NCI-H1092 (cell line): ENCODE measurements around the gene KIR2DL4.
"Not testable (repeated sequence)": the region's sequence is repeated elsewhere in the genome, so short reads cannot be mapped to it uniquely, and the experiment has no call there.

Source experiments
- DNase-seq: peaks from one replicate; lab custom pipeline; 2025; lab: John Stamatoyannopoulos, UW

The KIR2DL4 gene

DNA sequence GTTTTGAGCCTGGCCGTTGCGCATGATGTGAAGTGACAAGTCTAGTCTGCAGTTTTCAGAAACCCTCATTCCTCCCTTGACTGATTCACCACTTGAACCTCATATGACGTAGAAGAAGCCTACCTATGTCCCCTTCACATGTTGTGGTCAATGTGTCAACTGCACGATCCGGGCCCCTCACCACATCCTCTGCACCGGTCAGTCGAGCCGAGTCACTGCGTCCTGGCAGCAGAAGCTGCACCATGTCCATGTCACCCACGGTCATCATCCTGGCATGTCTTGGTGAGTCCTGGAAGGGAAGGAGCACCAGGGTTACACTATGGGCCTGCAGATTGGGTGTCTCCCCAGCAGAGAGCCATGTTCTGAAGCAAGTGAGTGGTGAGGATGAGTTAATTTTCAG, at the start of gene KIR2DL4:
Gene KIR2DL4, plus strand, starts transcription at position 201 of the 400 bp plus-strand sequence. Its CDS starts 42 bp downstream, at position 243.
- DNase-seq: no peak

DNA sequence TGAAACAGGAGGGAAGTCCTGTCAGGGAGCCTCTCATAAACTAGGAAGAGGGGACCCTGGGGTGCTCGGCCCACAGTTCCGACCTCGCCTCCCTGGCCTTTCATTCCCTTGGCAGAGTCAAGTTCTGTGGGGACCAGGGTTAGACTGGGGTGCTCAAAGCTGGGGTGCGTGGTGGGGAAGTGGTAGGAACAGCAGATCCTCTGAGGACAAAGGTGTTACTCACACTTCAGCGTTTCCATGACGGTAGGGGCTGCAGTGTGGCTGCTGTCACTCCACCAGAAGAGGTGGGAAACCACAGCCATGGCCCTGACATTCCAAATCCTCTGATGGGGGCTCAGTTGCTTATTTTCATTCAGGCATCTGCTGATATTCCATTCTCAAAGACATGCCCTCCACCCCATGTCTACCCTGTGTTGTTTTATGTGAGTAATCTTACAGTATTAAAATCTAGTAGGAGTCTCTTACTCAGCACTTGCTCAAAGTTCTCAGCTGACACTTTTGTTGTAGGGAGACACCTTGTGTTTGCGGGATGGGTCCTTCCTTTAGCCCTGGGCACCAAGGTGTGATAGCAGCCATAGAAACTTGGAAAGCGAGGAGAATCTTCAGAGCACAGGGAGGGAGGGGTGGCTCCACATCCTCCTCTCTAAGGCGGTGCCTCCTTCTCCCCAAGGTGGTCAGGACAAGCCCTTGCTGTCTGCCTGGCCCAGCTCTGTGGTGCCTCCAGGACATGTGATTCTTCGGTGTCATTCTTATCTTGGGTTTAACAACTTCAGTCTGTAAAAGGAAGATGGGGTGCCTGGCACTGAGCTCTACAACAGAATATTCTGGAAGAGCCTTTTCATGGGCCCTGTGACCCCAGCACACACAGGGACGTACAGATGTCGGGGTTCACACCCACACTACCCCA, 47.0 kb upstream of the KIR2DL4 start:
- not testable (repeated sequence) for DNase-seq

DNA sequence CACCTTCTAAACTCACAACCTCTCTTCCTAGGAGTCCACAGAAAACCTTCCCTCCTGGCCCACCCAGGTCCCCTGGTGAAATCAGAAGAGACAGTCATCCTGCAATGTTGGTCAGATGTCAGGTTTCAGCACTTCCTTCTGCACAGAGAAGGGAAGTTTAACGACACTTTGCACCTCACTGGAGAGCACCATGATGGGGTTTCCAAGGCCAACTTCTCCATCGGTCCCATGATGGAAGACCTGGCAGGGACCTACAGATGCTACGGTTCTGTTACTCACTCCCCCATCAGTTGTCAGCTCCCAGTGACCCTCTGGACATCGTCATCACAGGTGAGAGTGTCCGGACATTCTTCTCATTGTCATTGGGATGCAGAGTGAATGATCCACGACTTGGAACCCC, 44.8 kb upstream of the KIR2DL4 start:
- DNase-seq: not testable (repeated sequence)

DNA sequence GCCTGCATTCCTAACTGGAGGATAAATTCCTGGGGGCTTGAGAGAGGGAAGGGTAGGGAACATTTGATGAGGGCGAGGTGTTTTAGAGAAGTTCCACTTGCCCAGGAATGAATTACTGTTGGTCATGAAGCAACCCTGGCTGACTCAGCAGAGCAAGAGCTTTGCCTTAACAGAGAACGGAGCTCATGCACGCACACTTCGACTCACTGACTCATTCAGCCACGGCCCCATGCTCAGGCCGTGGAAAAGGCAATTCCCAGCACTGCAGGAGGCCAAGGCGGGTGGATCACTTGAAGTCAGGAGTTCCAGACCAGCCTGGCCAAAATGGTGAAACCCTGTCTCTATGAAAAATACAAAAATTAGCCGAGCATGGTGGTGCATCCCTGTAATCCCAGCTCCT, 39.2 kb upstream of the KIR2DL4 start:
- DNase-seq: not testable (repeated sequence)

DNA sequence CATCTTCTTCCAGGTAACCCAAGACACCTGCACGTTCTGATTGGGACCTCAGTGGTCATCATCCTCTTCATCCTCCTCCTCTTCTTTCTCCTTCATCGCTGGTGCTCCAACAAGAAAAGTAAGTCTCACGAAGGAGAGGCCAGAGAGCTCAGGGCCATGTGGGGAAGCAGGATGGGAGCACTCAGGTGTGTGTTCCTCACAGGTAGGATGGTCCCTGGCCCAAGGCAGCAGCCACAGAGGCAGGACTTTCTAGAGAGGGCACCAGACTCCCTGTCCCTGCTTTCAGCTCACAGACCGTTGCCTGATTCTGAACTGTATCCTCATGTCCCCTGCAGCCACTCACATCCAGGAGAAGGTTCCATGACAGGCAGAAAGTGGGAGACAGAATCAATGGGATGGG, 36.9 kb upstream of the KIR2DL4 start:
- DNase-seq: not testable (repeated sequence)

DNA sequence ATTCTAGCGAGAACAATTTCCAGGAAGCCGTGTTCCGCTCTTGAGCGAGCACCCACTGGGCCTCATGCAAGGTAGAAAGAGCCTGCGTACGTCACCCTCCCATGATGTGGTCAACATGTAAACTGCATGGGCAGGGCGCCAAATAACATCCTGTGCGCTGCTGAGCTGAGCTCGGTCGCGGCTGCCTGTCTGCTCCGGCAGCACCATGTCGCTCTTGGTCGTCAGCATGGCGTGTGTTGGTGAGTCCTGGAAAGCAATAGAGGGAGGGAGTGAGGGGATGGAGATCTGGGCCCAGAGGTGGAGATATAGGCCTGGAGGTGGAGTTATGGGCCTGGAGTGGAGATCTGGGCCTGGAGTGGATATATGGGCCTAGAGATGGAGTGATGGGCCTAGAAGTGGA, 33.8 kb upstream of the KIR2DL4 start, which contains the start of gene KIR2DL1:
Gene KIR2DL1, plus strand, starts transcription at position 148 of the 400 bp plus-strand sequence. Its CDS starts 58 bp downstream, at position 206.
- DNase-seq: not testable (repeated sequence)

DNA sequence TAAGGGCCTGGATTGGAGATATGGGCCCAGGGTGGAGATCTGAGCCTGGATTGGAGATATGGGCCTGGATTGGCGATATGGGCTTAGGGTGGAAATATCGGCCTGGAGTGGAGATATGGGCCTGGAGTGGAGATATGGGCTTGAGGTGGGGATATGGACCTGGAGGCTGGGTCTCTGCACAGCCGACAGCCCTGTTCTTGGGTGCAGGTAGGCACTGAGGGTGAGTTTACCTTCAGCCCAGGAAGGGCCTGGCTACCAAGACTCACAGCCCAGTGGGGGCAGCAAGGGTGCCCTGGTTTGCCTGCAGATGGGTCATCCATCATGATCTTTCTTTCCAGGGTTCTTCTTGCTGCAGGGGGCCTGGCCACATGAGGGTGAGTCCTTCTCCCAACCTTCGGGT, 32.9 kb upstream of the KIR2DL4 start:
- DNase-seq: not testable (repeated sequence)

DNA sequence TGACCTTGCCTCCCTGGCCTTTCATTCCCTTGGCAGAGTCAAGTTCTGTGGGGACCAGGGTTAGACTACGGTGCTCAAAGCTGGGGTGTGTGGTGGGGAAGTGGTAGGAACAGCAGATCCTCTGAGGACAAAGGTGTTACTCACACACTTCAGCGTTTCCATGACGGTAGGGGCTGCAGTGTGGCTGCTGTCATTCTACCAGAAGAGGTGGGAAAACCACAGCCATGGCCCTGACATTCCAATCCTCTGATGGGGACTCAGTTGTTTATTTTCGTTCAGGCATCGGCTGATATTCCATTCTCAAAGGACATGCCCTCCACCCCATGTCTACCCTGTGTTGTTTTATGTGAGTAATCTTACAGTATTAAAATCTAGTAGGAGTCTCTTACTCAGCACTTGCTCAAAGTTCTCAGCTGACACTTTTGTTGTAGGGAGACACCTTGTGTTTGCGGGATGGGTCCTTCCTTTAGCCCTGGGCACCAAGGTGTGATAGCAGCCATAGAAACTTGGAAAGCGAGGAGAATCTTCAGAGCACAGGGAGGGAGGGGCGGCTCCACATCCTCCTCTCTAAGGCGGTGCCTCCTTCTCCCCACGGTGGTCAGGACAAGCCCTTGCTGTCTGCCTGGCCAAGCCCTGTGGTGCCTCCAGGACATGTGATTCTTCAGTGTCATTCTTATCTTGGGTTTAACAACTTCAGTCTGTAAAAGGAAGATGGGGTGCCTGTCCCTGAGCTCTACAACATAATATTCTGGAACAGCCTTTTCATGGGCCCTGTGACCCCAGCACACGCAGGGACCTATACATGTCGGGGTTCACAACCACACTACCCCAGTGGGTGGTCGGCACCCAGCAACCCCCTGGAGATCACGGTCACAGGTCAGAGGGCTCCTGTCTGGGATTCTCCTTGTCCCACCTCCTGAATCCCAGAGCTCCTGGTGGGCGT, 32.1 kb upstream of the KIR2DL4 start:
- DNase-seq: not testable (repeated sequence)

DNA sequence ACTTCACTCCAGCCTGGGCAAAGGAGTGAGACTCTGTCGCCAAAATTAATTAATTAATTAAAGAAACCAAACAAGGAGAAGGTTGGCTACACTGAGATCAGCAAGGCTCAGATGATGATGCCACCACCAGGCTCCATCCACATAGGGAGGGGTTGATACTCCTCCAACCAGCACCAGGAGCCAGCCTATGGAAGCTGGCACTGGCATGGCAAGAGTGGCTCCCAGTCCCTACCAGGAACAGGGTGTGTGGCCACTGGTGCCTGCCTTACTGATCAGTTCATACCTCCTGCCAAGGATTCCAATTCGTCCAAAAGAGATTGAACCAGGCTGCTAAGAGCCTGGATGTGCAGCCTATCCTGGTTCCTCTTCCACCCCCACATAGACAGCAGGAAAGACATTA, 30.7 kb upstream of the KIR2DL4 start:
- DNase-seq: not testable (repeated sequence)

DNA sequence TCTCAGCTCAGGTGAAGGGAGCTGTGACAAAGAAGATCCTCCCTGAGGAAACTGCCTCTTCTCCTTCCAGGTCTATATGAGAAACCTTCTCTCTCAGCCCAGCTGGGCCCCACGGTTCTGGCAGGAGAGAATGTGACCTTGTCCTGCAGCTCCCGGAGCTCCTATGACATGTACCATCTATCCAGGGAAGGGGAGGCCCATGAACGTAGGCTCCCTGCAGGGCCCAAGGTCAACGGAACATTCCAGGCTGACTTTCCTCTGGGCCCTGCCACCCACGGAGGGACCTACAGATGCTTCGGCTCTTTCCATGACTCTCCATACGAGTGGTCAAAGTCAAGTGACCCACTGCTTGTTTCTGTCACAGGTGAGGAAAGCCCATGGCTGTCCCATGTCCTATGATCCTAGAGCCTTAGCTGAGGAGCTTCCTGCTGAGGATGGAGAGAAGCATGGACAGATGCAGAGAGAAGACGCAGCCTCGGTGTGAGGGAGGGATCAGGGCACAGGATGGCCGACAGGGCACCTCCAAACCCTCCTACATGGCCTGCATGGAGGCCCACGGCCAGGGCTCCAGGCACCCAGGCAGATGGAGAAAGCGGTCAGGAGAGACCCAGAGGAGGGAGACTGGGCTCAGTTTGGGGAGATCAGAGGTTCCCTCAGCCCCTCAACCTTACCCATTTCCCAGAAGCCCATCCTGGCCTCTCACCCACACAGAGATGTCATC, 28.2 kb upstream of the KIR2DL4 start:
- DNase-seq: not testable (repeated sequence)

DNA sequence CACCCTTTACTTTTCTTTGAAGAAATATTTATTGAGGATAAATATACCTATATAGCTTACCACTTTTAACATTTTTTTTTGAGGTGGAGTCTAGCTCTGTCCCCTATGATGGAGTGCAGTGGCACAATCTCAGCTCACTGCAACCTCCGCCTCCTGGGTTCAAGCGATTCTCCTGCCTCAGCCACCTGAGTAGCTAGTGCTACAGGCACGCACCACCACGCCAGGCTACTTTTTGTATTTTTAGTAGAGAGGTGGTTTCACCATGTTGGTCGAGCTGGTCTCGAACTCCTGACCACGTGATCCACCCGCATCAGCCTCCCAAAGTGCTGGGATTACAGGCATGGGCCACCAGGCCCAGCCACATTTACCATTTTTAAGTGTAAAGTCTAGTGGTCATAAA, 27.6 kb upstream of the KIR2DL4 start:
- DNase-seq: not testable (repeated sequence)

DNA sequence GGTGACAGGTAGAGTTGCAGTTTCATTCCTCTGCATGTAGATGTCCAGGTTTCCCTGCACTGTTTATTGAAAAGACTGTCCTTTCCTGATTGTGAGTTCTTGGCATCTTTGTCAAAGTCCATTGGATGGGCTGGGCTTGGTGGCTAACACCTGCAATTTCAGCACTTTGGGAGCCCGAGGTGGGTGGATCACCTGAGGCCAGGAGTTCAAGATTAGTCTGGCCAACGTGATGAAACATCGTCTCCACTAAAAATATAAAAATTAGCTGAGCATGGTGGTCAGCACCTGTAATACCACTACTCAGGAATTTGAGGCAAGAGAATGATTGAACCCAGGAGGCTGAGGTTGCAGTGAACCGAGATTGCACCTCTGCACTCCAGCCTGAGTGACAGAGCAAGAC, 25.6 kb upstream of the KIR2DL4 start:
- not testable (repeated sequence) for DNase-seq

DNA sequence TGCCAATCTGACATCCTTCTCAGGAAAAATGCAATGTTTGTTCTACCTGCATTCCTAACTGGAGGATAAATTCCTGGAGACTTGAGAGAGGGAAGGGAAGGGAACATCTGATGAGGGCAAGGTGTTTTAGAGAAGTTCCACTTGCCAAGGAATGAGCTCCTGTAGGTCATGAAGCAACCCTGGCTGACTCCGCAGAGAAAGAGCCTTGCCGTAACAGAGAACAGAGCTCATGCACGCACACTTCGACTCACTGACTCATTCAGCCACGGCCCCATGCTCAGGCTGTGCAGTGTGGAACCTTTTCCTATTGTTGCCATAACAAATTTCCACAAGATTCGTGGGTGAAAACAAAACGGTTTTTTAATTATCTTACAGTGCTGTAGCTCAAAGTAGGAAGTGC, 24.5 kb upstream of the KIR2DL4 start:
- not testable (repeated sequence) for DNase-seq

DNA sequence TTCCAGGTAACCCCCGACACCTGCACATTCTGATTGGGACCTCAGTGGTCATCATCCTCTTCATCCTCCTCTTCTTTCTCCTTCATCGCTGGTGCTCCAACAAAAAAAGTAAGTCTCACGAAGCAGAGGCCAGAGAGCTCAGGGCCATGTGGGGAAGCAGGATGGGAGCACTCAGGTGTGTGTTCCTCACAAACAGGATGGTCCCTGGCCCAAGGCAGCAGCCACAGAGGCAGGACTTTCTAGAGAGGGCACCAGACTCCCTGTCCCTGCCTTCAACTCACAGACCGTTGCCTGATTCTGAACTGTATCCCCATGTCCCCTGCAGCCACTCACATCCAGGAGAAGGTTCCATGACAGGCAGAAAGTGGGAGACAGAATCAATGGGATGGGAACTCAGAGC, 20.5 kb upstream of the KIR2DL4 start:
- DNase-seq: not testable (repeated sequence)

DNA sequence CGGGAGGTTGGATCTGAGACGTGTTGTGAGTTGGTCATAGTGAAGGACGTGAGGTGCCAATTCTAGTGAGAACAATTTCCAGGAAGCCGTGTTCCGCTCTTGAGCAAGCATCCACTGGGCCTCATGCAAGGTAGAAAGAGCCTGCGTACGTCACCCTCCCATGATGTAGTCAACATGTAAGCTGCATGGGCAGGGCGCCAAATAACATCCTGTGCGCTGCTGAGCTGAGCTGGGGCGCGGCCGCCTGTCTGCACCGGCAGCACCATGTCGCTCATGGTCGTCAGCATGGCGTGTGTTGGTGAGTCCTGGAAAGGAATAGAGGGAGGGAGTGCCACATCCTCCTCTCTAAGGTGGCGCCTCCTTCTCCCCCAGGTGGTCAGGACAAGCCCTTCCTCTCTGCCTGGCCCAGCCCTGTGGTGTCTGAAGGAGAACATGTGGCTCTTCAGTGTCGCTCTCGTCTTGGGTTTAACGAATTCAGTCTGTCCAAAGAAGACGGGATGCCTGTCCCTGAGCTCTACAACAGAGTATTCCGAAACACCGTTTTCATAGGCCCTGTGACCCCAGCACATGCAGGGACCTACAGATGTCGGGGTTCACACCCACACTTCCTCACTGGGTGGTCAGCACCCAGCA, 17.2 kb upstream of the KIR2DL4 start:
- DNase-seq: not testable (repeated sequence)

DNA sequence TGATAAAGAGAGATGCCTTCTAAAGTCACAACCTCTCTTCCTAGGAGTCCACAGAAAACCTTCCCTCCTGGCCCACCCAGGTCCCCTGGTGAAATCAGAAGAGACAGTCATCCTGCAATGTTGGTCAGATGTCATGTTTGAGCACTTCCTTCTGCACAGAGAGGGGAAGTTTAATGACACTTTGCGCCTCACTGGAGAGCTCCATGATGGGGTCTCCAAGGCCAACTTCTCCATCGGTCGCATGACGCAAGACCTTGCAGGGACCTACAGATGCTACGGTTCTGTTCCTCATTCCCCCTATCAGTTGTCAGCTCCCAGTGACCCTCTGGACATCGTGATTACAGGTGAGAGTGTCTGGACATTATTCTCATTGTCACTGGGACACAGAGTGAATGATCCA, 15.3 kb upstream of the KIR2DL4 start:
- not testable (repeated sequence) for DNase-seq

DNA sequence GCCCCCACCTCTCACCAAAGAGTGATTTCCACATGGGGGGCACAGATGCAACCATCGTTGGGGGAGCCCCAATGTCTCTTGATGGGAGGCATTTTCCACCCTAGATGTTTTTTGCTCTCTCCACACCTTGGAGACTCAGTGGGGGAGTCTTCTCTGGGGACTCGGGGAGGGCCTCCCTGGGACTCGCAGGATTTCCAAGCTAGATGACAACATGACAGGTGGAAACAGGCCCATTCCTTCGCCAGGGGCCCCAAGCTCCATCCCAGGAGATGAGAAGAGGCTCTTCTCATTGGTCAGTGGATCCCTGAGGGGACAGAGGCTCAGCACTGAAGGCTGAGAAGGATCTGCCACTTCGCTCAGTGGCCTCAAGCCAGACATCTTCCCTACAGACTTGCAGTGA, 12.7 kb upstream of the KIR2DL4 start:
- no peak for DNase-seq

DNA sequence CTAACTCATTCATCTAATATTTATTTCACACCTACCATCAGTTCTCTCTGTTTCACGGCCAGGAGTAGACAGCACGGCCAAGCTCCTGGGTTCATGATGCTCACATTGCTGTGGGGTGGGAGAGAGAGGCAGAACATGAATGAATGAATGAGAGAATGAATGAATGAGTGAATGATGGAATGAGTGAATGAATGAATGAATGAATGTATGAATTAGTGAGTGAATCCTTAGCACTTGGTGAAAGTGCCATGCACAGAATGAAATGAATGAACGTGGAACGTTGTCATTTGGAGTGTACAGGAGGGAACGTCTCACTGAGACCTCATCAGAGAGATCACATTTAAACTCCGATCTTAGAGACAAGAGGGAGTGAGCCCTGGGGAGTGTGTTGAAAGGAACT, 11.9 kb upstream of the KIR2DL4 start:
- no peak for DNase-seq

DNA sequence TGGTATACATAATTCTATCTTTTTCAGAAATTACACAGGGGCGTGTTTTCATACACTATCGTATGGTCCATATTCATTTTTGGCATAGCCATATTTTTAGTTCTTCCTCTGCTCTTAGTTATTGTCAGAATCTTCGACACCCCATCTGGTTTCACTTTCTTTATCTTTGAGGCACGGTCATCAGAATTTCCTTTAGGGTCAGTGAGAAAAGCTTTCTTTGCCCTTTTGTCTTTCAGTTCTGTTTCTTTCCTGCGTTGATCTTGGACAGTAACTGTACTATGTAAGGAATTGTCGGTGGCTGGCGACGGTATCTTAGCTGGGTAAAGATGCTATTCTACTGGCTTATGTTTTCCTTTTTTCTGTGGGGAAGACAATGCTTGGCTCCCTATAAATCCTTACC, 10.6 kb upstream of the KIR2DL4 start:
- DNase-seq: no peak

DNA sequence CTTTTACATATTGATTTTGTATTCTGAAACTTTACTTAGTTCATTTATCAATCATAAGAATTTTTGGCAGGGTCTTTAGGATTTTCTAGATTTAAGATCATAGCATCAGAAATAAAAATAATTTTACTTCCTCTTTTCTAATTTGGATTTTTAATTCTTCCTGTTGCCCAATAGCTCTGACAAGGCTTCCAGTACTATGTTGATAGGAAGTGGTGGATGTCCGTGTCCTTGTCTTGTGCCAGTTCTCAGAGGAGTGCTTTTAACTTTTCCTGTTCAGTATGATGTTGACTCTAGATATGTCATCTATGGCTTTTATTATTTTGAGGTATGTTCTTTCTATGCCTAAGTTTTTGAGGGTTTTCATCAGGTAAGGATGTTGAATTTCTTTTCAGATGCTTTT, 7.7 kb upstream of the KIR2DL4 start:
- DNase-seq: no peak

DNA sequence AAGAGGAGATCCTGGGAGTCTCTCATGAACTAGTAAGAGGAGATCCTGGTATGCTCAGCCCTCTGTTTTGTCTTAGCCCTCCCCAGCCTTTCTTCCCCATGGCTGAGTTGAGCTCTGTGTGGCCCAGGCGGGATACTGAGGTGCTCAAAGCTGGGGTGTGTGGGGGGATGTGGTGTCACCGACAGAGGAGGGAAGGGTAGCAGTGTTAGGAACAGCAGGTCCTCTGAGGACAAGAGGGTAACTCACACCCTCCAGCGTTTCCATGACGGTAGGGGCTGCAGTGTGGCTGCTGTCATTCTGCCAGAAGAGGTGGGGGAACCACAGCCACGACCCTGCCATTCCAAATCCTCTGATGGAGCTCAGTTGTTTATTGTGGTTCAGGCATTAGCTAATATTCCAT, 691 bp downstream of the KIR2DL4 start:
- no peak for DNase-seq
